Epithelial cell of esophagus (primary cell): ENCODE results near the gene PPP1R15B.

Source experiments
- DNase-seq: peaks from one replicate; pipeline ENCODE4 v3.0.0; 2010; ENCODE audit warnings: low read depth
- H3K4me3 ChIP-seq: 2 replicates; pipeline ENCODE4 v1.5.1; 2011; ENCODE audit warnings: mild to moderate bottlenecking, low read length, control low read depth
- CTCF ChIP-seq: IDR thresholded peaks from 2 replicates; pipeline ENCODE4 v1.5.1; 2011; ENCODE audit warnings: low read depth, mild to moderate bottlenecking, low read length, control low read depth, inconsistent platforms; ENCODE audit not compliant: insufficient read depth; ENCODE audit errors: missing control alignments

Gene PPP1R15B

DNA sequence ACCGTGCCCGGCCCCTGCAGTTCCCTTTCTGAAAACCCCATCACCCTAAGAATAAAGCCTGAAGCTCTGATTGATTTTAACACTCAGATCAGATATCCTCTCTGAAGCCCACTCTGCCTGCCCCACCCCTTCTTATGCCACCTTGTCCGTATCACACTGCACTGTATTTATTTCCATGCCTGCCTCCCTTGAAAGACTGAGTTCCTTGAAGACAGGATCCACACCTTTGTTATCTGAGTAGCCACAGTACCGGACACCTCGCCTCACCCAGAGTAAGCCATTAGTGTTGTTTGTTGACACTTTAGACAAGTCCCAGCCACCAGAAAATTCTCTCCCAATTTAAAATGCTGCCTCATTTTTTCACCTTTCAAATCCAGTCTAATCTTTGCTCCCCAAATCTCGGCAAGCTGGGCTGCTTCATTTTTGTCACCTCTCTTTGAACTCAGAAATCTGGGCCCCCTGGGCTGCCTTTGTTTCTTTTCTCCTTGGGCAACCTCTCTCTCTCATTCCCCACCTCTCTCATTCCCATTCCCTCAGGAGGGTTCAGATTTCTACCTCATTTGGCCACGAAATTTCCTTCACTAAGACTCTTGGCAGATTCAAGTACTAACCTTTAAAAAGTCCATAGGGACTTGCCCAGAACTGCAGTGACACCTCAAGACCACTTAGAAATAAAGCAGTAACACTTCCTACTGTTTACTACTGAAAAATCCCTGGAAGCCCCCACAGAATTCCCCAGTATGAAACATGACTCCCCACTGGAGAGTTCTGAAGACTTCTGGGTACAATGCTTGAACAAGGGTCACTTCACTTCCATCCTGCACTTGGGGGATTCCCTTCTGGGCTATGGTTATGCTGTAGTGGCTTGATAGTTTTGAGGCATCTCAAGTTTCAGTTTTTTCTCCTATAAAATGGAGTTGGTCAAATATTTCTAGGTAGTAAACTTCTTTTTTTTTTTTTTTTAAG is 8.7 kb upstream of the PPP1R15B start:
- H3K4me3 ChIP-seq, result no peak overlapping the region
- no peak for DNase-seq
- TF ChIP-seq CTCF, result no peak

GRCh38 chr1:204419064-204419403 is 7.4 kb upstream of the PPP1R15B start:
- no peak overlapping the region for H3K4me3 ChIP-seq
- TF ChIP-seq CTCF, result no peak
- peak; percentile 59 for DNase-seq

GRCh38 chr1:204418174-204419063 is 6.8 kb upstream of the PPP1R15B start:
- H3K4me3 ChIP-seq, result no peak overlapping the region
- DNase-seq, result no peak

DNA sequence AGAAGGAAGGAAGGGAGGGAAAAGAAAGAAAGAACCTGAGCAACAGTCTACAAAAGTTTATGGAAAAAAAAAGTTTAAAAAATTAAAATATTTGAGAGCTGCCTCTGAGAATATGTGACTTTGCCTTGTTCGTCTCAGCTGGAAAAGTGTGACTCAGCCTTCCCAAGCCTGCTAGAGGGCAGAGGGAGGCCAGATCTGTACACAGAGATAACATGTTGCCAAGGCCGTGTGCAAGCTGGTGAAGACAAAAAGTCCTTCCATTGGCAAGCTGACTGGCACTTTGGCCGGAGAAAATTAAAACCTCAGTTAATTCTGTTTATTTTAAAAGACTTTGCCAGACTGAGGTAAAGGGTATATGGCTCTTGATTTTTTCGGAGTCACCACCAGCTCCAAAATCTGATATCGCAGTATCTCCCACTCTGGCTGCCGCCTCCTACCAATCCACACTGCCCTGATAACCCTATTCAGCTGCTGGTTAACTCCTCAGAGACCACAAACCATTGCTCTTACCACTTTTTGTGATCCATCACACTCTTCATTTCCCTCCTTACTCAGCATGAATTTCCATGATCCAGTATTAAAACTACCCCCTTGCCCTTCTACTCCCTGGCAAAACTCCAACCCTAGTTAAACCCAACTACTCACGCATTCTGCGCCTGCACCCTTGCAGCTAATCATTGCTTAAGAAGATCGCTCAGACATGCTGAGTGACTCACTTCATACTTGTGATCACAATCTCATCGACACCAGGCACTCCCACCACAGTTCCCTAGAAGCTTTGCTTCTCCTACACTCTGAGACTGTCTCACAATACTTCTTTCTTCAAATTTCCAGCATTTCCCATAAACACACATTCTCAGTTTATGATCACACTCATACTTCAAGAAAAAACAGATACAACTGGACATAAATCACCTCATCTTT is 5.7 kb upstream of the PPP1R15B start:
- no peak for TF ChIP-seq CTCF
- no peak overlapping the region for H3K4me3 ChIP-seq
- peak; percentile 97 for DNase-seq

More at GRCh38 chr1:204418174-204419063, 6.8 kb upstream of the PPP1R15B start:
- TF ChIP-seq CTCF, result no peak

DNA sequence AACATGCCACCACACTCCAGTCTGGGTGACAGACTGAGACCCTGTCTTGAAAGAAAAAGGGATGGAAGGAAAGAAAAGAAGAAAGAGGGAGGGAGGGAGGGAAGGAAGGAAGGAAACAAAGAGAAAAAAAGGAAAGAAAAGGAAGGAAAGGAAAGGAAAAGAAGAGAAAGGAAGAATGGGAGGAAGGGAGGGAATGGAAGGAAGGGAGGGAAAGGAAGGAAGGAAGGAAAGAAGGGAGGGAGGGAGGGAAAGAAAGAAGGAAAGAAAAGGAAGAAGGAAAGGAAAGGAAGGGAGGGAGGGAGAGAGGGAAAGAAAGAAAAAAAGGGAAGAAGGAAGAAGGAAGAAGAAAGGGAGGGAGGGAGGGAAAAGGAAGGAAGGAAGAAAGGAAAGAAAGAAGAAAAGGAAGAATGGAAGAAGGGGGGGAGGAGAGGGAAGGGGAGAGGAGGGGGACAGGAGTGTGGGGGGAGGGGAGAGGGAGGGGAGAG is 5.0 kb upstream of the PPP1R15B start:
- DNase-seq, result no peak

More for the DNA sequence above, 5.0 kb upstream of the PPP1R15B start:
- no peak for TF ChIP-seq CTCF
- no peak overlapping the region for H3K4me3 ChIP-seq
